HG03064 (cell line): ENCODE results near the gene ST14.
"Not testable (repeated sequence)": the region's sequence is repeated elsewhere in the genome, so short reads cannot be mapped to it uniquely, and the experiment has no call there.

Source experiments
- ATAC-seq: cut with Tn5 transposase; IDR thresholded peaks from one replicate; pipeline ENCODE4 v1.9.1; 2021; ENCODE audit warnings: low read depth; ENCODE audit not compliant: unreplicated experiment

Gene ST14

DNA sequence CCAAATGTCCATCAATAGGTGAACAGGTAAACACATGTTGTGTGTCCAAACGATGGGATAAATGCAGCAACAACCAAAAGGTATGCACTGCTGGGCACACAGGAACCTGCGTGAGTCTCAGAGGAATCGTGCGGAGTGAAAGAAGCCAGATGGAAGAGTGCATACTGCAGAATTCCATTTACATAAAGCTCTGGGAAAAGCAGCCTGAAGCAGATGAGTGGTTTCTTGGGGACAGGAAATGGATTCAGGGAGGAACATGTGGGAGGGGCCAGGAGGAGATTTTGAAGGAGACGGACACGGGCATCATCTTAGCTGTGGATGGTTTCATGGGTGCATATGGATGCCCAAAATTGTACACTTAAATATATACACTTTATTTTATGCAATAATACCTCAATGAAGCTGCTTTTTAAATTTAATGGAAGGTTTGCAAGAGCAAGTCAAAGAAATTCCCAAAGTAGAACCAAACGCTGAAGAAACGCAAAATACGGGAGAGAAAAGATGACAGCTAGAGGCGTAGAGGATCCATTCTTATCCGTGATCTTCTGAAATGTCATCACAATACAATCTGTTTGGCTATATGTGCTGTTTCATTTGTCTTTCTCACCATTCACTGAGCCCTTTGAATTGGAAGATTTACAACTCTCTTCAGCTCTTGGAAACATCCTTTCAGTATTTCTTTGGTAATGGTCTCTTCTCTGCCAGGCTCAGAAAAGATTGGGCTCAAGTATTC is 24.5 kb downstream of the ST14 start:
- ATAC-seq = no peak

- ATAC-seq = no peak
These were observed 27.5 kb downstream of the ST14 start for GRCh38 chr11:130187096-130187495.

- ATAC-seq = no peak
These were observed 28.5 kb downstream of the ST14 start for GRCh38 chr11:130188047-130188446.

DNA sequence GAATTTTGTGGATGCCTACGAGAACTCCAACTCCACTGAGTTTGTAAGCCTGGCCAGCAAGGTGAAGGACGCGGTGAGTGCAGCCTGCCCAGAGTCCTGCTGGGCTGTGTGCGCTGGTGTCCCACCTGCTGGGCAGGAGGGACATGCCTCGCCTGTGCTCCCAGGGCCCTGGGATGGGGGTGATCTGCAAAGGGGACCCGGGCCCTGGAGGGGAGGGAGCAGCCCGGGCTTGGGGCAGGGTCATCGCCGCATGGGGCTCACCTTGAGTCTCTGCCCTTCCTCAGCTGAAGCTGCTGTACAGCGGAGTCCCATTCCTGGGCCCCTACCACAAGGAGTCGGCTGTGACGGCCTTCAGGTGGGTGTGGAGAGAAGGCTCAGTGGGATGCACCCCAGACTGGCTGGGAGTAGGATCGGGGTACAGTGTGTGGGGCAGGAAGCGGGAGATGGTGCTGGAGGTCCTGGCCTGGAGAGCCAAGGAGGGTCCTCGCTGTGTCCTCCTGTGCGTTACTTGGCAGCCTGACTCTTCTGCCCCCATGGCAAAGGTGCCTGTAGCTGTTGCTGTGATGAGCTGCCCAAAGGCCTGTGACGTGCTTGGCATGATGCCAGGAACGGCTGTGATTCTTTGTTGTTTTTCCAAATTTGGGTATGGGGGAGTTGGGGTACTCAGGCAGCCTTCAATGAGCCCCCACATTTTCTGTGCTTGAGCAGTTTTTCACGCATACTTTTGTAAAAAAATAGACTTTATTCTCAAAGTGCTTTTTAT is 29.2 kb downstream of the ST14 start:
- ATAC-seq = no peak

GRCh38 chr11:130189492-130190210 is 30.1 kb downstream of the ST14 start:
- no peak for ATAC-seq

GRCh38 chr11:130190371-130190881 is 30.8 kb downstream of the ST14 start:
- no peak for ATAC-seq

DNA sequence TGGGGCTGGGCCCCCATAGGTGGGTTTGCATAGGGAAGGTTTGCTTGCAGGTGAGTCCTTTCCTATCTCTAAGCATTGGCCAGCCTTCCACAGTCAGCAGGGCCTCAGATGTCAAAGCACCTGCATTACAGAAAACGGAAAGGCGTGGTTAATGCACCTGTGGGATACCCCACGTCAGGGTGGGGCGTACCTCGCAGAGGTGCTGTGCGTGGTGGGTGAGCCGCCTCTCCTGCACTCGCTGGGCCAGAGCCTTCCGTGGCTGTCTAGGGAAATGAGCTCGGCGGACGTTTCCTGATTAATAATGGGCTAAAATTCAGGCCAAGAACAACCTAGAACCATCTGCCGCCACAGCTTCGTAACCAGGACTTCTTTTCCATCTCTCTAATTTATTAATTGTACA is 32.3 kb downstream of the ST14 start:
- no peak for ATAC-seq

DNA sequence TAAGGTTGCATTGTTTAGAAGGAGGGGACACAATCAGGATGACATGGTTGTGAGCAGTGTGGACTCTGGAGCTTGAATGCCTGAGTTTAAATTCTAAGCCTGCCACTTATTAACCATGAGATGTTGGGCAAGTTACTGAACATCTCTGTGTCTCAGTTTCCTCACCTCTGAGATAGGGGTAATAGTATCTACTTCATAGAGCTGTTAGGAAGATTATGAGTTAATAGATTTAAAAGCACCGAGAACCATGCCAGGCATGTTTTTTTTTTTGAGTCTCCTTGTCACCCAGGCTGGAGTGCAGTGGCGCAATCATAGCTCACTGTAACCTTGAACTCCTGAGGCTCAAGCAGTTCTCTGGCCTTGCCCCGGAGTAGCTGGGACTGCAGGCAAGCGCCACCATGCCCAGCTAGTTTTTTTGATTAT is 33.3 kb downstream of the ST14 start:
- ATAC-seq = no peak

GRCh38 chr11:130193551-130193950 is 34.0 kb downstream of the ST14 start:
- ATAC-seq = not testable (repeated sequence)

GRCh38 chr11:130194241-130195023 is 34.9 kb downstream of the ST14 start:
- no peak for ATAC-seq

- ATAC-seq = no peak
These were observed 37.9 kb downstream of the ST14 start for GRCh38 chr11:130197386-130198035.

- ATAC-seq = no peak
These were observed 38.7 kb downstream of the ST14 start for GRCh38 chr11:130198292-130198691.

DNA sequence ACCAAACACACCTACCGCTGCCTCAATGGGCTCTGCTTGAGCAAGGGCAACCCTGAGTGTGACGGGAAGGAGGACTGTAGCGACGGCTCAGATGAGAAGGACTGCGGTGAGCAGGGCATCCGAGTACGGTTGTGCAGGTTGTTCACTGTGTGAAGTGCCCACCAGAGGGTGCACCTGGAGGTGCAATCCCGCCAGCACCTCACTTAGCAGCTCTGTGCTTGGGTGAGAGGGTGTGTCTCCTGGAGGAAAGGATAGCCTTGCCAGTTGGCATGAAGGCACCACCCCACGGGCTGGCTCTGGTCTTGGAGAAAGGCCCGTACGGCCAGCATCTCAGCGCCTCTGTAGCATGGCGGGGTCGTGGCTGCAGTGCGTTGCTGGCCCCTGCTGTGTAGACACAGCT is 39.4 kb downstream of the ST14 start:
- ATAC-seq = no peak

GRCh38 chr11:130199792-130200191 is 40.2 kb downstream of the ST14 start:
- ATAC-seq = no peak

- no peak for ATAC-seq
These were observed 41.4 kb downstream of the ST14 start for GRCh38 chr11:130201026-130201425.

GRCh38 chr11:130202009-130202817 is 42.6 kb downstream of the ST14 start:
- ATAC-seq = no peak

- ATAC-seq = no peak
These were observed 43.5 kb downstream of the ST14 start for GRCh38 chr11:130202818-130203689.
